HepG2 (cell line): ENCODE results near the gene ZDHHC13. TPM values are rescaled to one million over a fixed set of nuclear protein-coding genes. Genes with fewer than 3 reads are reported as not detected.
A peak's percentile ranks its signal among the peaks of the same experiment; 100 is the strongest.

ENCODE experiments used
- ASH2L ChIP-seq: fragments of 300-600, 200-600 bp; sonication (generic); IDR thresholded peaks from 2 replicates; pipeline ENCODE4 v1.7.0; 2017; ENCODE audit warnings: low read depth, mild to moderate bottlenecking, moderate library complexity, mixed read lengths, low read length; ENCODE audit not compliant: insufficient read length
- BHLHE40 ChIP-seq: IDR thresholded peaks from 2 replicates; pipeline ENCODE4 v1.6.1; 2011; ENCODE audit warnings: low read length, improper control_type of control experiment
- DR1 ChIP-seq: sonication (generic); formaldehyde crosslinking; IDR thresholded peaks from 2 replicates; pipeline ENCODE4 v1.8.0; 2021; ENCODE audit warnings: mild to moderate bottlenecking, missing genetic modification reagents, inconsistent platforms
- GMEB1 ChIP-seq: sonication (generic); formaldehyde crosslinking; IDR thresholded peaks from 2 replicates; pipeline ENCODE4 v1.5.1; 2020; ENCODE audit warnings: missing genetic modification reagents, mild to moderate bottlenecking, borderline replicate concordance
- HMGA1 ChIP-seq: sonication (generic); formaldehyde crosslinking; conservative IDR thresholded peaks from 2 replicates; pipeline ENCODE4 v1.4.0; 2020; ENCODE audit warnings: missing genetic modification reagents
- KAT8 ChIP-seq: IDR thresholded peaks from 2 replicates; pipeline ENCODE4 v1.6.1; 2016; ENCODE audit warnings: missing genetic modification reagents, missing compliant biosample characterization
- SALL2 ChIP-seq: sonication (generic); formaldehyde crosslinking; IDR thresholded peaks from 2 replicates; pipeline ENCODE4 v1.8.1; 2023; ENCODE audit warnings: mild to moderate bottlenecking, missing genetic modification reagents, inconsistent platforms
- XRCC5 ChIP-seq: fragments of 200-400 bp; formaldehyde crosslinking; optimal IDR thresholded peaks from 2 replicates; pipeline ENCODE3; 2017; ENCODE audit warnings: mild to moderate bottlenecking, low read length
- YEATS4 ChIP-seq: sonication (generic); formaldehyde crosslinking; IDR thresholded peaks from 2 replicates; pipeline ENCODE4 v1.4.0; 2020; ENCODE audit warnings: missing genetic modification reagents, borderline replicate concordance
- ZNF230 ChIP-seq: sonication (generic); formaldehyde crosslinking; IDR thresholded peaks from 2 replicates; pipeline ENCODE4 v1.4.0; 2020; ENCODE audit warnings: mild to moderate bottlenecking, missing genetic modification reagents
- ZNF687 ChIP-seq: sonication (generic); formaldehyde crosslinking; IDR thresholded peaks from 2 replicates; pipeline ENCODE4 v1.5.1; 2020; ENCODE audit warnings: mild to moderate bottlenecking, missing genetic modification reagents, moderate library complexity
- ZNF790 ChIP-seq: sonication (generic); formaldehyde crosslinking; IDR thresholded peaks from 2 replicates; pipeline ENCODE4 v1.8.0; 2022; ENCODE audit warnings: missing genetic modification reagents, mild to moderate bottlenecking, borderline replicate concordance
- ZNF891 ChIP-seq: sonication (generic); formaldehyde crosslinking; IDR thresholded peaks from 2 replicates; pipeline ENCODE4 v1.5.0; 2020; ENCODE audit warnings: mild to moderate bottlenecking, missing genetic modification reagents
- polyA plus RNA-seq, 8 experiments: library from polyadenylated mRNA; depleted of rRNA in 3 of 8; stranded (reverse) in 7 of 8; unstranded in 1 of 8; fragments of >200 nt; fragmentation: Illumina TruSeq in 4 of 8; extraction: Trizol in 4 of 8; gene quantifications; 2 replicates each; pipeline versions ENCODE4 v1.2.1 to v1.2.3, GENCODE V29; 2011 to 2016; ENCODE audit warnings: low read depth in 4 of 8, missing spikeins in 1 of 8, mixed read lengths in 1 of 8; ENCODE audit not compliant: insufficient read depth in 1 of 8
- total RNA-seq, 5 experiments: library from RNA; depleted of rRNA; stranded (reverse); fragments of >200 nt; fragmentation: Illumina TruSeq; extraction: Trizol; gene quantifications; 2 replicates each; pipeline ENCODE4 v1.2.3, GENCODE V29; 2016; ENCODE audit warnings: low read depth in 1 of 5
- TF ChIP-seq, protein P1 (sequence below): sonication (generic); formaldehyde crosslinking; IDR thresholded peaks from 2 replicates; pipeline ENCODE4 v1.4.0; 2020; ENCODE audit warnings: missing genetic modification reagents, mild to moderate bottlenecking, borderline replicate concordance
- TF ChIP-seq, protein P2 (sequence below): sonication (generic); formaldehyde crosslinking; conservative IDR thresholded peaks from 2 replicates; pipeline ENCODE4 v1.4.0; 2020; ENCODE audit warnings: mild to moderate bottlenecking, missing genetic modification reagents, moderate library complexity
- TF ChIP-seq, protein P3 (sequence below): sonication (generic); formaldehyde crosslinking; IDR thresholded peaks from 2 replicates; pipeline ENCODE4 v1.8.1; 2023; ENCODE audit warnings: mild to moderate bottlenecking, moderate library complexity, missing genetic modification reagents

Gene ZDHHC13
- total and polyA plus RNA-seq, 2 of the 13 experiments (the other 11 are each of a cell fraction or from before 2014, with no cell fraction given): 10.9 to 11.8 TPM

DNA sequence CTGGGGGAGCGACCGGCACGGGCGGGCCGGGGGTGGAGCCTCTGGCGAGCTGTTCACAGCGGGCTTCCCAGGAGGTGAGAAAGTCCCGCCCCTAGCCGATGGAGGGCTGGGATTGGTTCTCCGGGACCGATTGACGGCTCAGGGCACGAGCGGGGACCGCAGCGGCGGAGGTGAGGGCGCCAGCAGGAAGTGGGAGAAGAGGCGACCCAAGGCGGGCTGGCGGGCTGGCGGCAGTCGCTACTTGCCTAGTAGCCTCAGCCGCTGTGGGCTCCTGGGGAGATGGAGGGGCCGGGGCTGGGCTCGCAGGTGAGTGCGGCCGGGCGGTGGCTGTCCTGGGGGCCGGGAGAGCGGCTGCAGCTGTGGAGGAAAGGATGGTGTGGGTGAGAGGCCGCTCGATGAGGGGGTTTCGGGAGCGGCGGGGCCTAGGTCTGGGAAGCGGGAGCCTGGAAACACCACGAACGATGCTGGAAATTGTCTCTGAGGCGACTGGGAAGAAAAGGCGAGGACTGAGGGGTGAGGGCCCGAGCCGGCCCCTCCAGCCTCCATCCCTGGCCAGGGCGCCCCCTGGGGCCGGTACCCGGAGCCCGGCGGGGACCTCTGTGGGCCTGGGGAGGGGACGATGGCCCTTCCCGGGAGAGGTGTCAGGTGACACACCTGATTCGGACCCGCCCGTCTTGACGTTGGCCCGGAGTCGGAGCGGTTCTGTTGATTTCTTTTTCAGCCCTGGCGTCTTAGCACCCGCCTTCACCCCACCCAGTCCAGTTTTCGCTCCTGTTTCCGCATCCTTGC, at the start of gene ZDHHC13 (continued):
- TF ChIP-seq ZNF790 (CRISPR knock-in tag): peak; percentile 9; the same call in 1 of the 2 replicates
- peak; percentile 69 for TF ChIP-seq KAT8 (CRISPR knock-in tag)
- TF ChIP-seq, protein P1, sequence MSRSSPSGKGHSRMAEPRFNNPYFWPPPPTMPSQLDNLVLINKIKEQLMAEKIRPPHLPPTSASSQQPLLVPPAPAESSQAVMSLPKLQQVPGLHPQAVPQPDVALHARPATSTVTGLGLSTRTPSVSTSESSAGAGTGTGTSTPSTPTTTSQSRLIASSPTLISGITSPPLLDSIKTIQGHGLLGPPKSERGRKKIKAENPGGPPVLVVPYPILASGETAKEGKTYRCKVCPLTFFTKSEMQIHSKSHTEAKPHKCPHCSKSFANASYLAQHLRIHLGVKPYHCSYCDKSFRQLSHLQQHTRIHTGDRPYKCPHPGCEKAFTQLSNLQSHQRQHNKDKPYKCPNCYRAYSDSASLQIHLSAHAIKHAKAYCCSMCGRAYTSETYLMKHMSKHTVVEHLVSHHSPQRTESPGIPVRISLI (CRISPR knock-in tag): 0 out of 2 replicates have a peak, but pooled peaks have one; percentile 19
- TF ChIP-seq ZNF687 (CRISPR knock-in tag): peak; percentile 79
- TF ChIP-seq HMGA1: no peak
- TF ChIP-seq DR1 (CRISPR knock-in tag): no peak
- TF ChIP-seq ZNF230 (CRISPR knock-in tag): 0 out of 2 replicates have a peak, but pooled peaks have one; percentile 84
- peak; percentile 78 for TF ChIP-seq ZNF891
- peak; percentile 55; the same call in 1 of the 2 replicates for TF ChIP-seq GMEB1 (CRISPR knock-in tag)
- peak; percentile 28 for TF ChIP-seq ASH2L
- TF ChIP-seq, protein P2, sequence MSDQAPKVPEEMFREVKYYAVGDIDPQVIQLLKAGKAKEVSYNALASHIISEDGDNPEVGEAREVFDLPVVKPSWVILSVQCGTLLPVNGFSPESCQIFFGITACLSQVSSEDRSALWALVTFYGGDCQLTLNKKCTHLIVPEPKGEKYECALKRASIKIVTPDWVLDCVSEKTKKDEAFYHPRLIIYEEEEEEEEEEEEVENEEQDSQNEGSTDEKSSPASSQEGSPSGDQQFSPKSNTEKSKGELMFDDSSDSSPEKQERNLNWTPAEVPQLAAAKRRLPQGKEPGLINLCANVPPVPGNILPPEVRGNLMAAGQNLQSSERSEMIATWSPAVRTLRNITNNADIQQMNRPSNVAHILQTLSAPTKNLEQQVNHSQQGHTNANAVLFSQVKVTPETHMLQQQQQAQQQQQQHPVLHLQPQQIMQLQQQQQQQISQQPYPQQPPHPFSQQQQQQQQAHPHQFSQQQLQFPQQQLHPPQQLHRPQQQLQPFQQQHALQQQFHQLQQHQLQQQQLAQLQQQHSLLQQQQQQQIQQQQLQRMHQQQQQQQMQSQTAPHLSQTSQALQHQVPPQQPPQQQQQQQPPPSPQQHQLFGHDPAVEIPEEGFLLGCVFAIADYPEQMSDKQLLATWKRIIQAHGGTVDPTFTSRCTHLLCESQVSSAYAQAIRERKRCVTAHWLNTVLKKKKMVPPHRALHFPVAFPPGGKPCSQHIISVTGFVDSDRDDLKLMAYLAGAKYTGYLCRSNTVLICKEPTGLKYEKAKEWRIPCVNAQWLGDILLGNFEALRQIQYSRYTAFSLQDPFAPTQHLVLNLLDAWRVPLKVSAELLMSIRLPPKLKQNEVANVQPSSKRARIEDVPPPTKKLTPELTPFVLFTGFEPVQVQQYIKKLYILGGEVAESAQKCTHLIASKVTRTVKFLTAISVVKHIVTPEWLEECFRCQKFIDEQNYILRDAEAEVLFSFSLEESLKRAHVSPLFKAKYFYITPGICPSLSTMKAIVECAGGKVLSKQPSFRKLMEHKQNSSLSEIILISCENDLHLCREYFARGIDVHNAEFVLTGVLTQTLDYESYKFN (CRISPR knock-in tag): 0 out of 2 replicates have a peak, but pooled peaks have one; percentile 20
- peak; percentile 62 for TF ChIP-seq YEATS4 (CRISPR knock-in tag)
- TF ChIP-seq SALL2: no peak
- TF ChIP-seq BHLHE40: peak; percentile 79
- TF ChIP-seq, protein P3, sequence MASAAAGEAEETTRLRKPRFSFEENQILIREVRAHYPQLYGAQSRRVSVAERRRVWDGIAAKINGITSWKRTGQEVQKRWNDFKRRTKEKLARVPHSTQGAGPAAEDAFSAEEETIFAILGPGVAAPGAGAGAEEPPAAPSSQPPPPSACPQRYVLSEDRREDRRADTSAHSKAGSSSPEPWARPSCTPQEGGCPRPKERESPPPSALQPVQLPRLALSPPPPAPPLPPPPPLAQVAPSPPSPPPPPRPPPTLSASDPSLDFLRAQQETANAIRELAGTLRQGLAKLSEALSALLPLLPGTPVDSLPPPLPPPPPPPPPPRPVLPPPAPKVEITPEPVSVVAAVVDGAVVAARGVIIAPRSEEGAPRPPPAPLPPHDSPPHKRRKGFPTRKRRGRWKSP (CRISPR knock-in tag): peak; percentile 54; the same call in 1 of the 2 replicates
- TF ChIP-seq XRCC5: peak; percentile 8
